Kidney epithelial cell (primary cell): ENCODE measurements around the gene PCSK5. TPM values are rescaled to one million over a fixed set of nuclear protein-coding genes. Genes with fewer than 3 reads are reported as not detected.

Experiments used
- DNase-seq: peaks from one replicate; pipeline ENCODE4 v3.0.0-alpha.2; 2010; ENCODE audit warnings: low read depth
- H3K27me3 ChIP-seq: 2 replicates; pipeline ENCODE4 v1.6.0; 2011; ENCODE audit warnings: low read length; ENCODE audit not compliant: control insufficient read depth, insufficient read depth
- H3K36me3 ChIP-seq: 2 replicates; pipeline ENCODE4 v1.5.1; 2011; ENCODE audit warnings: low read length; ENCODE audit not compliant: control insufficient read depth, insufficient read depth
- H3K4me3 ChIP-seq: 2 replicates; pipeline ENCODE4 v1.5.1; 2011; ENCODE audit warnings: low read depth, mild to moderate bottlenecking, control low read depth, low read length
- total RNA-seq: library from RNA; depleted of rRNA; stranded (reverse); fragments of >200 nt; gene quantifications from 2 replicates; pipeline ENCODE4 v1.2.3, GENCODE V29; 2015
- TF ChIP-seq, protein P1 (sequence below): IDR thresholded peaks from 2 replicates; pipeline ENCODE4 v1.5.1; 2011; ENCODE audit warnings: mild to moderate bottlenecking, moderate library complexity, low read length, control low read depth, inconsistent platforms; ENCODE audit not compliant: insufficient read depth, poor library complexity, severe bottlenecking

The PCSK5 gene
- total RNA-seq, 1 donor from 2014 or later = 3.8 TPM

DNA sequence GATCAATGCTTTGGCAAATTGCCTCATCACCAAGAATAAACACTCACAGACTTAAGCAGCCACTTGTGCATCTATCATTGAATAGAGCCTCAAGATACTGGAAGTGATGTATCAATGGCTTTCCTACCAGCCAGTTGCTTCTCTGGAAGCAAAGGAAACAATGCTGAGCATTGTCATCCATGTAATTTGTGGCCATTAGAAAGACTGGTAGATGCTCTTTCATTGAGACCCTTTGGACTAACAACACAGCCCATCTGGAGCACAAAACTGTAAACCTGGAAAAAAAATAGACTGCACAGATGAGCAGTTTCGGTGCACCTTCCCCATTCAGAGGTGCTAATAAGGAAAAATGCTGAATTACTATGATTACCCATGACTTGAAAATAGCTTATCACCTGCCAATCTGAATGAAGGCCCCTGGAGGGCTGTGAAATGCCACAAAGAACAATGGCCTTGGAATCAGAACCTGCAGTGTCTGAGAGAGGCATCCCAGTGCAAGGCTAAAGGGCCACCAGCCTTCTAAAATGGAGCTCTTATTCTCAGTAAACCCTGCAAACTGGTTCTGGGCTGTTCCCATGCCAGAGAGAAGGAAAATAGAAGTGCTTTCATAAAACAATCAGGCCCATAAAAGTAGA, 376.3 kb downstream of the PCSK5 start:
- Histone ChIP-seq H3K4me3 (no peak overlapping the region), H3K27me3 (no peaks in the 10 kb centered on the region), H3K36me3 (no peaks in the 10 kb centered on the region)
- DNase-seq = no peak
- TF ChIP-seq, protein P1, sequence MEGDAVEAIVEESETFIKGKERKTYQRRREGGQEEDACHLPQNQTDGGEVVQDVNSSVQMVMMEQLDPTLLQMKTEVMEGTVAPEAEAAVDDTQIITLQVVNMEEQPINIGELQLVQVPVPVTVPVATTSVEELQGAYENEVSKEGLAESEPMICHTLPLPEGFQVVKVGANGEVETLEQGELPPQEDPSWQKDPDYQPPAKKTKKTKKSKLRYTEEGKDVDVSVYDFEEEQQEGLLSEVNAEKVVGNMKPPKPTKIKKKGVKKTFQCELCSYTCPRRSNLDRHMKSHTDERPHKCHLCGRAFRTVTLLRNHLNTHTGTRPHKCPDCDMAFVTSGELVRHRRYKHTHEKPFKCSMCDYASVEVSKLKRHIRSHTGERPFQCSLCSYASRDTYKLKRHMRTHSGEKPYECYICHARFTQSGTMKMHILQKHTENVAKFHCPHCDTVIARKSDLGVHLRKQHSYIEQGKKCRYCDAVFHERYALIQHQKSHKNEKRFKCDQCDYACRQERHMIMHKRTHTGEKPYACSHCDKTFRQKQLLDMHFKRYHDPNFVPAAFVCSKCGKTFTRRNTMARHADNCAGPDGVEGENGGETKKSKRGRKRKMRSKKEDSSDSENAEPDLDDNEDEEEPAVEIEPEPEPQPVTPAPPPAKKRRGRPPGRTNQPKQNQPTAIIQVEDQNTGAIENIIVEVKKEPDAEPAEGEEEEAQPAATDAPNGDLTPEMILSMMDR = no peak

DNA sequence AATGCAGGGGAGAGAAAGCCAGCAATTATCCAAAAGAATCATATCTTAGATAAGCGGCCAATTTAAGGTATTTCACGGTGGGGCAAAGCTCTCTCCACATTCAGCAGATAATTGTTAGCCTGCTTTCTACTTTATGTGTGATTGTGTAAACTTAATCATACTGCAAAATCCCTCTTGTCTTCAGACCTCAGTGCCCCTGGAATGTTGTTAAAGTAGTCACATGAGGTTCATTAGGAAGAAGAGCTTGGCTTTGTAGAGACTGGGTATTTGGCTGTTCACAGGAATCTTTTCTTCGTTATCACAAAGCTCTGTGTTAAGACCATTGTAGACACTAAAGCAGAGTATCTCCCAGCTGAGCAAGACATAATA, 376.8 kb downstream of the PCSK5 start:
- no peaks in the 10 kb centered on the region for H3K27me3 ChIP-seq
- TF ChIP-seq, protein P1 = no peak
- H3K4me3 ChIP-seq = no peak overlapping the region
- no peaks in the 10 kb centered on the region for H3K36me3 ChIP-seq
- DNase-seq = no peak

DNA sequence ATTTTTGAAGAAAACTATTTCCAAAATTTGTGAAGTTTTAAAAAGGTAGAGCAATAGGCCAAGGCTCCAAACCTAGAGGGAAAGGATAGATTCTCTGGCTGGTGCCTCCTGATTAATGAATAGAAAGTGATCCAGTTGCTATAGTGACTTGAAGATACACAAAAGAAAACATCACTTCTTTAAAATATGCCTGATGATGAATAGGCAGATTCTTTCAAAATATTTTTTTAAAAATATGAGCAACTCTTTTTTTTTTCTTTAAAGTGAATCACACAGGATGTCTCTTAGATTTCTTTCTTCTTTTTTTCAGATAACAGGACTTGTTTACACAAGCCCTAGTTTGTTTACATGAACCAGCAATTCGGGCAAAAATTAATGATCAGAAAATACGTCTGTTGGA, 379.3 kb downstream of the PCSK5 start:
- H3K36me3 ChIP-seq = no peaks in the 10 kb centered on the region
- H3K27me3 ChIP-seq = no peaks in the 10 kb centered on the region
- H3K4me3 ChIP-seq = no peak overlapping the region
- TF ChIP-seq, protein P1 = no peak
- DNase-seq = no peak

DNA sequence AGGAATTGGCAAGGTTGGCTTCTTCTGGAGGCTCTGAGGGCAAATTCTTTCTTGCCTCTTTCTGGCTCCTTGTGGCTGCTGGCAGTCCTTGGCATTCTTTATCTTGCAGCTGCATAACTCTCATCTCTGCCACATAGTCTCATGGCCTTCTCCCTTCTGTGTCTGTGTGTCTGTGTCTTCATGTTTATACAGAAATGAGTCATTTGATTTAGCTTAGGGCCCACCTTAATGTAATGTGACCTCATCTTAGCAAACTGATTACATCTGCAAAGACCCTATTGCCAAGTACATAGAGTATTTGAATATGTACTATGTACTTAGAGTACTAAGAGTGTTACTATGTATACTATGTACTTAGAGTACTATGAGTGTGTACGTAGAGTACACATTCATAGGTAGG, 381.3 kb downstream of the PCSK5 start:
- TF ChIP-seq, protein P1 = no peak
- Histone ChIP-seq H3K4me3 (no peak overlapping the region), H3K27me3 (no peaks in the 10 kb centered on the region), H3K36me3 (no peaks in the 10 kb centered on the region)
- DNase-seq = no peak

DNA sequence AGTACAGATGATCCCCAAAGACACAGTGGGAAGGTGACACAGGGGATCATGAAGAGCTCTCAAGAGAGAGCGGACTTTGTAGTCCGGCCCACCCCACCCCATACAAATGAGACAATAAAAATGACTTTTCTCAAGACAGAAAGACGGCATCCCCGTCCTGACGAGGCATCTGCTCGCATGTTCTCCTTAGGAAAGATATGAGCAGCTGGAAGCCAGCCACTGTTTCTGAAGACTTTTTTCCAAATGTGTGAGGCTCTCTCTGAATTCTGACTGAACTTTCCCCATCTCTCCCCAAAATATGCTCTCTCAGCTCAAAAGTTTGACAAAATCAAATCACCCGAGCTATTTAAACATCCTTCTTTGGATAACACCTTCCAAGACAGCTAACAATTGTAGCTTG, 398.6 kb downstream of the PCSK5 start:
- H3K27me3 ChIP-seq = no peaks in the 10 kb centered on the region
- no peak overlapping the region for H3K4me3 ChIP-seq
- H3K36me3 ChIP-seq = no peaks in the 10 kb centered on the region
- TF ChIP-seq, protein P1 = no peak
- no peak for DNase-seq

DNA sequence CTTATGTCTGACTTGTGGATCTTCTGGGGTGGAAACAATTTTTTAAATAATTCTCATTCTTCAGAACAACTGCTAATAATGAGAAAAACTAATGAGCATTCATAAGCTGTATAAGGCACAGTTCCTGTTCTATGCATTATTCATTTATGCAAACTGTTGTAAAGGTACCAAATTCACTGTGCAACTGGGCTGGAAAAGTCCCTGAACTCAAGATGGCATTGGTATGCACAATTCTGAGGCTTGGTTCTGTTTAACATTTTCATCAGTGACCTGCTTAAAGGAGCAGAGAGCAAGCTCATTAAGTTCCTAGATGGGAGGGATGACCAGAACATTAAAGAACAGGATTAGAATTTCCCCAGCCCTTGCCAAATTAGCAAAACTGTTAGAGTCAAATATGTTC, 399.2 kb downstream of the PCSK5 start:
- TF ChIP-seq, protein P1 = no peak
- H3K4me3 ChIP-seq = no peak overlapping the region
- H3K36me3 ChIP-seq = no peaks in the 10 kb centered on the region
- no peaks in the 10 kb centered on the region for H3K27me3 ChIP-seq
- DNase-seq = no peak
